ENCODE measurements around the gene NPIPB9. TPM values are rescaled to one million over a fixed set of nuclear protein-coding genes. Genes with fewer than 3 reads are reported as not detected.
"Not testable (repeated sequence)": the region's sequence is repeated elsewhere in the genome, so short reads cannot be mapped to it uniquely, and the experiment has no call there.

Gene NPIPB9
- 1 to 10 TPM in 1 of 6 donors, under 1 TPM in 4, not detected in 1; 0.29 to 1.1 (median 0.64) TPM for polyA plus RNA-seq (ENCODE audit: low read depth in 6 of 6)

GRCh38 chr16:28751487-28751886 lies at the start of gene NPIPB9:
TSS of gene NPIPB9 (plus strand) at chr16:28751787.
- peak within 1 kb of the TSS in 2 of 6 donors; percentile 83 to 84 for H3K27ac Mint-ChIP-seq
- H3K36me3 Mint-ChIP-seq, H3K4me3 Mint-ChIP-seq: not testable (repeated sequence)

GRCh38 chr16:28704246-28704645 lies 47.3 kb upstream of the NPIPB9 start:
- not testable (repeated sequence) for DNase-seq; H3K27ac Mint-ChIP-seq; H3K36me3 Mint-ChIP-seq; H3K4me3 Mint-ChIP-seq; ATAC-seq (ENCODE audit: low read depth in 2 of 2); H3K9me3 Mint-ChIP-seq; H3K4me1 Mint-ChIP-seq; H3K27me3 Mint-ChIP-seq

More at GRCh38 chr16:28751487-28751886, at the start of gene NPIPB9:
- not testable (repeated sequence) for H3K9me3 Mint-ChIP-seq; H3K27me3 Mint-ChIP-seq; DNase-seq; ATAC-seq (ENCODE audit: low read depth in 2 of 2); H3K4me1 Mint-ChIP-seq

- H3K27me3 Mint-ChIP-seq, H3K9me3 Mint-ChIP-seq, DNase-seq, H3K27ac Mint-ChIP-seq, H3K4me1 Mint-ChIP-seq, H3K36me3 Mint-ChIP-seq: not testable (repeated sequence)
- H3K4me3 Mint-ChIP-seq = peak within 1 kb of the TSS in 4 of 8 donors; percentile 35 to 82 (median 70)
- peak; percentile 100 for ATAC-seq (ENCODE audit: low read depth in 2 of 2)
These were observed 40.1 kb upstream of the NPIPB9 start, which contains the start of gene EIF3C for GRCh38 chr16:28711220-28712083. TSS of gene EIF3C (plus strand) at chr16:28711464. CDS start at chr16:28711687, 223 bp downstream.

- ATAC-seq (ENCODE audit: low read depth in 2 of 2) = peak; percentile 52 to 59
- Mint-ChIP-seq H3K27ac (peak overlapping the region in 1 of 6 donors; percentile 26), H3K4me3 (peak overlapping the region in 1 of 8 donors; percentile 37)
- not testable (repeated sequence) for H3K9me3 Mint-ChIP-seq, H3K4me1 Mint-ChIP-seq, DNase-seq, H3K27me3 Mint-ChIP-seq, H3K36me3 Mint-ChIP-seq
These were observed 28.5 kb upstream of the NPIPB9 start for GRCh38 chr16:28722852-28723650.

GRCh38 chr16:28731253-28731652 lies 20.3 kb upstream of the NPIPB9 start:
- not testable (repeated sequence) for H3K9me3 Mint-ChIP-seq; H3K36me3 Mint-ChIP-seq; H3K4me1 Mint-ChIP-seq; ATAC-seq (ENCODE audit: low read depth in 2 of 2); H3K27ac Mint-ChIP-seq; H3K4me3 Mint-ChIP-seq; DNase-seq; H3K27me3 Mint-ChIP-seq

GRCh38 chr16:28732455-28733124 lies 19.0 kb upstream of the NPIPB9 start:
- H3K4me3 Mint-ChIP-seq; H3K4me1 Mint-ChIP-seq; DNase-seq; ATAC-seq (ENCODE audit: low read depth in 2 of 2); H3K27me3 Mint-ChIP-seq; H3K9me3 Mint-ChIP-seq; H3K27ac Mint-ChIP-seq; H3K36me3 Mint-ChIP-seq: not testable (repeated sequence)

DNA sequence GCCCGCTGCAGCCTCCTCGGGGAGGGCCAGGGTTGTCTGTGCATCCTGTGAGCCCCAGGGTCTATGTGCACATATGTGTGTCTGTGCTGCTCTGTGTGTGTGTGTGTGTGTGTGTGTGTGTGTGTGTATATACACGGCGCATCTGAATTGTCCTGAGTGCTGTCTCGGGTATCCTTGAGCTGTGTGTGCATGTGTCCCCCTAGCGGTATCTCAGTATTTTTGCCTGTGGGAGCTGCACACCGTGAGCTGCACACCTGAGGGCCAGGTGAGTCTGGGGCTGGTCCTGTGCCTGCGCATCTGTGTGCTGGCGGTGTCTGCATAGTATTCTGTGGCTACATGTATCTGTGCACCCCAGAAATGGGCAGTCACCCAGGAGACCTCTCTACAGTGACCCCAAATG lies 11.8 kb upstream of the NPIPB9 start:
- H3K9me3 Mint-ChIP-seq, H3K27me3 Mint-ChIP-seq, H3K4me1 Mint-ChIP-seq, H3K27ac Mint-ChIP-seq, DNase-seq, H3K36me3 Mint-ChIP-seq, H3K4me3 Mint-ChIP-seq: not testable (repeated sequence)
- peak; percentile 37 to 58 for ATAC-seq (ENCODE audit: low read depth in 2 of 2)

DNA sequence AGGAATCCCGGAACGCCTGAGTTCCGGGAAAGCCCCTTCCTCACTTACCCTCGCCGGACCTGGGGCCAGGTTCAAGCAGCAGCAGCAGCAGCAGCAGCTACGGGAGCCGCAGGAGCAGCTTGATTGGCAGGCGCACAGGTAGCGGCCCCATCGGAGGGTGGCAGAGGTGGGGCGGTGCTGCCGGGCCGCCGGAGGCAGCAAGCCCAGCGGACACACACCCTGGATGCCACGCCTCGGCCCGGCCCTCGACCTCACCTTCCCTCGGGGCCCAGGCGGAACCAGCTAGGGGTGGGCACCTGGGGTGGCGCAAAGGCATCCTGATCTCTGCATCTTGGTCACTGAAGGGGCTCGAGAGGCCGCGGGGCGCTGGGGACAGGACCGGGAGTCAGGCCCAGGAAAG lies 11.0 kb upstream of the NPIPB9 start:
- H3K27ac Mint-ChIP-seq; DNase-seq; H3K4me3 Mint-ChIP-seq; H3K9me3 Mint-ChIP-seq; H3K36me3 Mint-ChIP-seq; H3K27me3 Mint-ChIP-seq; H3K4me1 Mint-ChIP-seq; ATAC-seq (ENCODE audit: low read depth in 2 of 2): not testable (repeated sequence)

- not testable (repeated sequence) for H3K4me3 Mint-ChIP-seq, H3K9me3 Mint-ChIP-seq
These were observed 10.3 kb upstream of the NPIPB9 start for GRCh38 chr16:28741295-28741694.

DNA sequence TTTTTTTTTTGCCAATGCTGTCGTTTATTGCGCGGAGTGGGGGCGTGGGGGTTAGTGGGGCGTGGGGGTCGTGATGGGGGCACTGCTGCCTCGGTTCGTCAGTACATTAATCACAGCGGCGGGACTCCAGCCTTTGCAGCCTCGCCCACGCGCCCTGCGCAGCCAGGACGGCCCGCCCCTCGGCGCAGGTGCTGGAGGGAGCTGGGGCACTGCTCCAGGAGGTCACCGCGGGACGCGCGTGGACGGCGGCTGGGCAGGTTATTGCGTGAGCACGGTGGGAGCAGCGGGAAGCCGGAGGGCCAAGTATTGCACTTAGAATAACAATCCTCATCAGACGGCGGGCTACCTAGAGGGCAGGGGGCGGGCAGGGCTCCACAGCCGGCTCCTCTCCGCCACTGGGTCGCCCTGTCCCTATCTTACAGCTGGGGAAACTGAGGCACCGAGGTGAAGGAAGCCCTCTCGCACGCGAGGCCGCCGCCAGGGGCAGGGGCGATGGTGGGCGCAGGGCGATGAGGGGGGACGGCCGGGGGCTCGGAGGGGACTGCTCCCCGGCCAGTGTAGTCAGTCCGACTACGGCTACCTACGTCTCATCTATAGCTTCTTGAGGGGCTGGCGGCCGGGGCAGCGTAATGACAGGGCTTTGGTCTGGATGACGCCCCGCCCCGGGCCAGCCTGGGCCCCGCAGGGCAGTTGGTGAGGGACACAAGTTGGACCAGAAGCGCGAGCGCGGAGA lies 4.8 kb upstream of the NPIPB9 start:
- not testable (repeated sequence) for H3K36me3 Mint-ChIP-seq; H3K9me3 Mint-ChIP-seq; H3K27me3 Mint-ChIP-seq; H3K4me1 Mint-ChIP-seq; ATAC-seq (ENCODE audit: low read depth in 2 of 2); H3K4me3 Mint-ChIP-seq; H3K27ac Mint-ChIP-seq; DNase-seq

More at GRCh38 chr16:28741295-28741694, 10.3 kb upstream of the NPIPB9 start:
- H3K27ac Mint-ChIP-seq; H3K27me3 Mint-ChIP-seq; DNase-seq; ATAC-seq (ENCODE audit: low read depth in 2 of 2); H3K4me1 Mint-ChIP-seq; H3K36me3 Mint-ChIP-seq: not testable (repeated sequence)

GRCh38 chr16:28749997-28750465 lies 1.6 kb upstream of the NPIPB9 start:
- not testable (repeated sequence) for H3K9me3 Mint-ChIP-seq, H3K4me1 Mint-ChIP-seq, H3K27me3 Mint-ChIP-seq, H3K36me3 Mint-ChIP-seq
- H3K27ac Mint-ChIP-seq = peak overlapping the region in 2 of 6 donors; percentile 51 to 62
- peak; percentile 93 to 94 for ATAC-seq (ENCODE audit: low read depth in 2 of 2)
- peak; percentile 63 for DNase-seq
- peak overlapping the region in 4 of 8 donors; percentile 35 to 77 (median 67) for H3K4me3 Mint-ChIP-seq

DNA sequence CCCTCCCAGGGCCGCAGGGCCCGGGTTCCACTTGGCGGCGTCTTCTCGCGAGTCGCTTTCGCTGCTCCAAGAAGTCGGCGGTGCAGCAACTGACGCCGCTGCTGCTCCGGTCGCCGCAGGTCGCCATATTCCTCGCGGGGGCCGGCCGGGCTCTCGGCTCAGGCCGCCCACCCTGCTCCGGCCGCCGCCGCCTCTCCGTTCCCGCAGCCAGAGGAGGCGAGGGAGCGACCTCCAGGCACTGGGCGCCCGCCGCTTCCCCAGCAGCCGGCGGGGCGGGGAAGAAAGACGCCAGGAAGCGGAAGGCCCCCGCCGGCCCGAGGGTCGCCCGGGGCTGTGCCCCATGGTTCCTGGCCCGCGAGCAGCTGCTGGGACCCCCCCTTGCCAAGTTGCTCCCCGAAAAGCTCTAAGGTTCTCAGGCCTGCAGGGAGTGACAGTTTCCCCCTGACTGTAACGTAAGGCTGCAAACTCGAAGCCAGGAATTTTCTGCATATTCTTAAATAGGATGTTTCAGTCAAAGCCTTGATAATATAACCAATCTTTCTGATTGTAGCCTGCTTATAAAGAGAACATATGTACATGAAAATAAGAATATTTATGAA lies 1.0 kb upstream of the NPIPB9 start:
- not testable (repeated sequence) for H3K4me1 Mint-ChIP-seq, H3K27me3 Mint-ChIP-seq, H3K9me3 Mint-ChIP-seq, DNase-seq, H3K27ac Mint-ChIP-seq, H3K36me3 Mint-ChIP-seq
- peak in 1 of 2 donors; percentile 9 for ATAC-seq (ENCODE audit: low read depth in 2 of 2)
- peak overlapping the region in 1 of 8 donors; percentile 66 for H3K4me3 Mint-ChIP-seq

Data from naive B cell (primary cell).